GM20000 (cell line): ENCODE data around the gene GJA10.

Experiments
- DNase-seq: peaks from one replicate; pipeline ENCODE4 v3.0.0; 2012; ENCODE audit warnings: low spot score
- CTCF ChIP-seq: IDR thresholded peaks from 2 replicates; pipeline ENCODE4 v1.5.1; 2012; ENCODE audit warnings: mild to moderate bottlenecking, control low read depth; ENCODE audit errors: extremely low read depth, missing control alignments

GJA10 gene

DNA sequence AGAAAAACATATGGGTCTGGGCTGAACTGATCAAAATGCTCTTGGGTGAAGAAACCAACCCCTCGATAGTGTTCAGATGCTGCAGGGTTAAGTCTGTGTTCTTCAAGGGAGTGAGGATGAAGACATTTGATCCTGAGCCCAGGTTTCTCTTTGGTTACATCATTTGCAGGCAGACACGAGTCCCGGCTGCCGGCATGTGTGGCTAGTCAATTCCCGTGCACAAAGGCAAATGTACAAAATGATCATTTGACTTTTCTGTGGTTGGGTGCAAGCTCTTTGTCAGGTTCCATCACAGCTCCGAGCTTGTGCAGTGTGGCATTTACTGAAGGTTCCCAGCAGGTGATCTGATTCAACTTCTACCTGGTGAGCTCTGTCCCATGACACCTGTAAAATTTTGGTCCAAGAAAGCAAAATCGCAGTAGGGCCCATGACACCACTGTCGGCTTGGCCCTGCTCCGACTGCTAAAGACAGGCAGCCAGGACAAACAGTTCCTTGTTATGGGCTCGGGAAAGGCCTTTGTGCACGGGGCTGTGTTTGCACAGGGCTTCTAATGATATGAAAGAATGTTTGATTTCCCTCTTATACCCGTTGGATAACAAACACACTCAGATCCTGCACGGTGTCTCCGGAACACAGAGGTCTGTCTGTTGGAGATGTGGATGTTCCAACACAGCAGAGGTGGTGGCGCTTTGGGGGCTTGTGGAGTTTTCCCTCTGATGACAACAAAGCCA lies 46.9 kb downstream of the GJA10 start:
- no peak for TF ChIP-seq CTCF

DNA sequence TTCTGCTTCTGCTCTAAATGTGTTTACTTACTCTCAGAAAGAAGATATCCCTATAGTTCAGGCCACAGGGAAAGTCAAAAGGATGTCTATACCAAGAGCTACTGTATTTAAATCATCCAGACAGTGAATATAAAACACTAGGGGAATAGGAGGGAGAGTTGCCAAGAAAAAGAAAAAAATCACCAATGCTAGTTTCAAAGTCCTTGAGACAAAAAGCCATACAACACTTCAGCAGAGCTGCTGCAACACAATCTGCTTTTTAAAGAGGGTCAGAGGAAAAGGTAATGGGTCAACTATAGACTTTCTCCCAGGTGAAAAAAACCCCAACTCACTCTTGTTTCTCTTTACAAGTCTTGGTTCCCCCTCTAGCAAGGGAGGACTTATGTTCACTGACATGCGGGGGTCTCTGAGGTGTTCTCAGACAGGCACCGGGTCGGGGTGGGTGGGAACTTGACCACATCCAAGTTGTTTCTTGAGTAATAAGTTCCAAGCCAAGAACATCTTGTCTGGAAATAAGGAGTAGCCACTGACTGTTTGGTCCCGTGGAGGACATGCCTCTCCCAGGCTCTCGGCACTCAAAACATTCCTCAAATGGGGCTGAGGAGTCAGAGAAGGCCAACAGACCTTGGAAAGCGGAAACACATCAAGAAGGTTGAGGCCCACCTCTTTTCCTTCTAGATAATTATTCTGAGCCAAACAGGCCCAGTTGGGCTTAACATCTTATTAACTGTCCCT lies 47.7 kb downstream of the GJA10 start:
- no peak for DNase-seq

More for the DNA sequence above, 46.9 kb downstream of the GJA10 start:
- DNase-seq, result no peak

GRCh38 chr6:89942601-89943000 lies 48.3 kb downstream of the GJA10 start:
- TF ChIP-seq CTCF, result no peak
- DNase-seq, result no peak

More for the DNA sequence above, 47.7 kb downstream of the GJA10 start:
- no peak for TF ChIP-seq CTCF

- TF ChIP-seq CTCF, result no peak
- DNase-seq, result no peak
These were observed 50.0 kb downstream of the GJA10 start for GRCh38 chr6:89944181-89944755.

GRCh38 chr6:89944826-89945407 lies 50.6 kb downstream of the GJA10 start:
- peak; percentile 14 for TF ChIP-seq CTCF
- DNase-seq, result no peak
